Amniotic stem cell (primary cell): ENCODE data around the gene THSD7A.

Source experiments
- DNase-seq: peaks from one replicate; lab custom pipeline; 2025; lab: John Stamatoyannopoulos, UW

The THSD7A gene

GRCh38 chr7:11412036-11412435 lies 420.0 kb downstream of the THSD7A start:
- no peak for DNase-seq

DNA sequence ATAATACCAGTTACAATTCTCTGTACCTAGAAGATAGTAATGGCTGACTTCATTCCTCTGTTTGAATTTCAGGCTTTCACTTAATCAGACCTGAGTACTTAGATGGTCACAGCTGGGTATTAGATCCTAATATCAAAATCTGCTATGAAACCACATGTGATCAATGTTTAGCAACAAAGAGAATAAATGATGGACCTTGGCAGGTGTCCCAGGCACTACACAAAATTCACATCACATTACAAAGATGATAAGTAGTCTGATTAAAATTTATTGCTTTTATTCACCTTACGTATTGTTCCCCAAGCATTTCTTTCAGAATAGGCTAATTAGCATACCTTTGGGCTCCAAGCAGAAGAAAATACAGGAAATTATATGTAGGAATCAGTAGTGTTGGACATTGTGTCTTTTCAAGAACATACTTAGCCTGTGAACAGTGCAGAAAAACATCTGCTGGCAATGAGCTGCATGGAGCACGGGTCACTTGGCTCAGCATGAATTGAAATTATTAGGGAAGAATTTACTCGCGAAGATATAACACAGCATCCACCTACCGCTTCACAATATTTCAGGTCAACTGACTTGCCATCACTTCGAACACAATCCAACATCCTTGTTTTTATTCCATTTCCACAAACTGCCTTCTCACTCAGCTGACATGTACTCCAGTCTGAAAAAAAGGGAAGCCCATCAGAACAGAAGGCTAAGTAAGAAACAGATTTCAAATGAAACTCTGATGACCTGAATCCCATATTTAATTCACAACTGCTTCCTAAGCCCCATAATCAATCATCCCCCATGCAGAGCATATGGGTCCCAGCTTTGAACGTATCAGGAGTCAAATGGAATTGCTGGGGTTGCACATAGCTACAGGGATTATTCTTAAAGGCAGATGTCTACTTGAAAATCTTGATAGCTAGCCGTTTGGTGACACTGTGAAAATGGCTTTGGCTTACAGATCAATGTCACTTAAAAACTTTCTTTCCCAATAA lies 421.0 kb downstream of the THSD7A start:
- no peak for DNase-seq

DNA sequence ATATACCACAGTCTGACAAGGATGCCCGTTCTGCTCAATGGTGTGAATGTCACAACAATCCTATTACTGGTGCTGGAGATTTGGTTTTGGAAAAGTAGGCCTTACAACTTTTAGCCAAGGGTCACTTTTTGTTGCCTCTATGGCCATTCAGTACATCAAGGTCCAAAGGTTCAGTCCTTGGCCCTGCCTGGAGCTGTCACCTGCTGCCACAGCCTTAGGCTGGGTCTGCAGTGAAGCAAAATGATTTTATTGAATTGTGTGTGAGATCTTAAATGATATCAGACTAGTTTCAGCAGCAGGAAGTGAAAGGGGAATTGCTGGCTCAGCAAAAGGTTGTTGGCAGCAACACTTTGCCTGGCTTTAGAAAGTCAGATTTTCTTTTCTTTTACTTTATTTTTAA lies 427.6 kb downstream of the THSD7A start:
- no peak for DNase-seq

DNA sequence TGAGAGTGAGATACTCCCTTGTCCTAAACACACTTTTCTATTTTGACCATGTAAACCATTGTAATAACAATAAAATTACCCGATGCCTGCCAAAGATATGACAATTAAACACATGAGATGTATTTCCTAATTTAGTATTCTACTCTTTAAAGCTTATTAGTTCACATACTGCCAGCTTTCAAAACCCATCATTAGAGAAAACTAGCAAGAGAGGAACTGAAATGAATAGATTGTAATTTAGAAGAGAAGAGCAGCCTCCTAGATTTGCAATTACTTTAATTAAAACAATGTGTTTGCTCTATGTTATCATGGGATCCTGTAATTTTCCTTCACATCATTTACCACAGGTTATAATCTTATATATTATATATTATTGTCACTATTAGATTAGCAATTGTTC lies 428.2 kb downstream of the THSD7A start:
- DNase-seq: no peak

- DNase-seq: no peak
Observed at GRCh38 chr7:11394438-11394837, 437.6 kb downstream of the THSD7A start.

DNA sequence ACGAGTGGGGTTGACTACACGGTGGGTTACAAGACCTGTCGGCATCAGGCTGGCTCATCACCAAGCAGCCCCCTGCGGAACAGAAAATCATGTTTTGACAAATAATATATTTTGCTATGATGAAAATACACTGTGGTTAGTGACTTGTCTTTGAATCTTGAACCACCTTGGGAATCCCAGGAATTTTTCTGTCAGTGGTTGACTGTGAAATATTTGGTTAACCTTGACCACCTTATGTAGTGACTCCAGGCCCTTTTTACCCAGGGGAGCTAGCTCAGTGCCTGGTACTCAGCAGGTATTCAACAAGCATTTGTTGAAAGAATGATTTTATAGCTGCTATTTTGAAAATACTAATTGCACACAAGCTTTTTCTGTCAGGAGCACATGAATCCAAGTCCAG lies 452.4 kb downstream of the THSD7A start:
- no peak for DNase-seq

- DNase-seq: no peak
Observed at GRCh38 chr7:11376529-11376928, 455.5 kb downstream of the THSD7A start.

DNA sequence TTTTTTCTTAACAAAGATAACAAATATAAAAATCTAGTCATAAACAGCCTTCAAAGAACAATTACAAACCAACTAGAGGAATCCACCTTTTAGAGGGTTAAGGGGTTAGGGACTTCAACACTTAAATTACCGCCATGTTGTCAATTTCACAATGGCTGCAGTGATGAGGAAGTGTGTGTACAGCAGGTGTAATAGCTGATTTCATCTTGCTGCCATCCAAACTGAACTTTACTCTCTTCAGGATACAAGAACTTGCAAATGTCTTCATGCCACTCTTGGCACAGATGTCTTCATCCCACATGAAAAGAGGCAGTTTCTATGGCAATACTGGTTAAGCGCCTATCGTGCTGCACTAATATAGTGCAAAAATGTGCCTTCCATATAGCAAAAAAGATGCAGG lies 457.4 kb downstream of the THSD7A start:
- no peak for DNase-seq

DNA sequence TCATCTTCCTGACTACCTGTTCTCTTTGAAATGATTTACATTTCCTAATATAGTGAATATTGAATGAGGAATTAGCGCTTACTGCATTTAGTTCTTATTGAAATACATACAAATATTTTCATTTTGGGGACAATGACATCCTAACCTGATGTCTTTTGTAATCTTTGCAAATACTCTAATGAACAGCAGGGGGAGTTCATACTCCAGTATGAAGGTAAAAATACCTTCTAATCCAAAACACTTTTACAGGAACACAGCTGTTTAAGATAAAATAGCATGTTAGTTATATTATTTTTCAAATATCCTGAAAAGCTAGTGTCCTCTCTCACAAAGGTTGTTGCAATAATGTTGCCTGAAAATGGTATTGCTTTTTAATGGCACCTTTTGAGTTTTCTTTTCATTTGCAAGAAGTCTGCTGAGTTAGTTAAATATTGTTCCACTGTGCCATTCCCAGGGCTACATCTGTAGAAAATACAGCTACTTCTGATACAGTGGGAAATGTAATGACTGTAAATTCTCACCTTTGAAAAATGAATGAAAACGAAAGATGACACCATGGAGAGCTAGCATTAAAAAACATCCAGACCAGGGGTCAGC lies 458.4 kb downstream of the THSD7A start:
- no peak for DNase-seq

DNA sequence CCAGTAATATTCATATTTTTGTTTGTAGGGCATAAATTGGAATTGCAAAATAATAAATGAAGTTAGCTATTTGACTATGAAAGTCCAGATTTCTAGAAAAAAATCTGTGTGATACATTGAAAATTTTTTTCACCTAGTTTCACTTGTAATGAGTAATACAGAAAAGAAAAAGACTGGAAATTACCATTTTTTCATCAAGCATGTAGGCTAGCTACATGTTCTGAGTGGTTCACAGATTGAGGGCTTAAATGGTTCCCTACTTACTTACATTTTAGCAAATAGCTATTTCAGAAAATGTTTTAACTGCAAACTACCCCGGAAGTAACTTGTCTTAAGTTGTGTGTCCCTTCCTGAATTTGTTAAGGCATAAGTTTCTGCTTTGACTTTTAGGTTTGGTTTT lies 462.3 kb downstream of the THSD7A start:
- DNase-seq: no peak

DNA sequence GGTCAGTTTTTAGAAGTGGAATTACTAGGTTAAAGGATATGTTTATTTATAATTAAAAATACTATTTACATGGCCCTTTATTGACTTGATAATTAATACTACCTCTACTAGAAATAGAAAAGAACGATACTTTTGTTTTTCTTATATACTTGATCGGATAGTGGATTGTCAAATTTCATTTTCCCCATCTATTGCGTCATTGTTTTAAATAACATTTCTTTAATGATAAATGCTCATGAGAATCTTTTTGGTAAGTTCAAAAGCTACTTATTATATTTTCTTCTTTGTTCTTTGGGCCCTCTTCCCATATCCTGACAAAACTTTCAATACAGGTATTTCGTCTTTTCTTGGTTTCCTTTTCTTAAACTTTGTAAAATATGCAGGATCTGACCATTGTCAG lies 465.9 kb downstream of the THSD7A start:
- no peak for DNase-seq

DNA sequence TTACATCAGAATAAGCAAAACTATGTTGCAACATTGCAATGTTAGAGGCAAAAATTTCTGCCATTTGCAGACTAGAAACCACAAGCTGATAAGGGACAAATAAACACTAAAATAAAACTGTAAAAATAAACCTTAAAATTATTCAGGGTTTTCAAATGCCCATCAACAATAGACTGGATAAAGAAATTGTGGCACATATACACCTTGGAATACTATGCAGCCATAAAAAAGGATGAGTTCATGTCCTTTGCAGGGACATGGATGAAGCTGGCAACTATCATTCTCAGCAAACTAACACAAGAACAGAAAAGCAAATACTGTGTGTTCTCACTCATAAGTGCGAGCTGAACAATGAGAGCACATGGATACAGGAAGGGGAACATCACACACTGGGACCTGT lies 473.4 kb downstream of the THSD7A start:
- no peak for DNase-seq

GRCh38 chr7:11355399-11356005 lies 476.5 kb downstream of the THSD7A start:
- no peak for DNase-seq

DNA sequence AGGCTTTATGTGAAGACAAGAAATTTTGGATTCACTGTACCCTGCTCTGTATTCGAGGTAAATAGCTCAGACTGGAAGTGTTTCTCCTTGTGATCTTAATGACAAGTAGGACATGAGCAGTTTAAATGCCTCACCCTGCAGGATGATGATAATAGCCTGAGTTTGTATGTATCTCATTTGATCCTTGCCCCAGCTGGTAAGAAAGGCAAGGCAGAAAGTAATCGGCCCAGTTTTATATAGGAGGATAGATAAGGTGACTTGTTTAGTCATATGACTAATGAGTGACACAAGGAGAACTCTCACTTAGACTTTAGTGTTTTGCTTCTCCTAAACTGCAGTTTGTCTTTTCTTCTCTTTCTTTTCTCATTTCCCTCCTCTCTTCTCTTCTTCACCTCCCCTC lies 485.7 kb downstream of the THSD7A start:
- no peak for DNase-seq

DNA sequence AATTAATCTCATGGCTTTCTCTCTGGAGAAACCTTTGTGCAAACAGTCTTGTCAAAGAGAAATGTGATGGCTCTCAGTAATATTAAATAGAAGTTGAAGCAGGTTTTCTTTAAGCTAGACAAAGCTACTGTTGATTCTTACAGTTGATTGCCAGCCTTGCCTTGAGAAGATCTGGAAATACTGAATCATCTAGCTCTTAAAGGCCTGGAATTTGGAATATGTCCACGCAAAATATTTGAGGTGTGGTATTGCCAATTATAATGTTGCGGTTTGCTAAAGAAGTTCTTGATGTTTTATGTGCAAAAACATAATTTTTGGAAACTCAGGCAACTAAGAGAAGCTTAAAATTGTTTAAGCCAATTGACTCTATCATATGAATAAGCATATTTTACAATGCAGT lies 486.4 kb downstream of the THSD7A start:
- no peak for DNase-seq

DNA sequence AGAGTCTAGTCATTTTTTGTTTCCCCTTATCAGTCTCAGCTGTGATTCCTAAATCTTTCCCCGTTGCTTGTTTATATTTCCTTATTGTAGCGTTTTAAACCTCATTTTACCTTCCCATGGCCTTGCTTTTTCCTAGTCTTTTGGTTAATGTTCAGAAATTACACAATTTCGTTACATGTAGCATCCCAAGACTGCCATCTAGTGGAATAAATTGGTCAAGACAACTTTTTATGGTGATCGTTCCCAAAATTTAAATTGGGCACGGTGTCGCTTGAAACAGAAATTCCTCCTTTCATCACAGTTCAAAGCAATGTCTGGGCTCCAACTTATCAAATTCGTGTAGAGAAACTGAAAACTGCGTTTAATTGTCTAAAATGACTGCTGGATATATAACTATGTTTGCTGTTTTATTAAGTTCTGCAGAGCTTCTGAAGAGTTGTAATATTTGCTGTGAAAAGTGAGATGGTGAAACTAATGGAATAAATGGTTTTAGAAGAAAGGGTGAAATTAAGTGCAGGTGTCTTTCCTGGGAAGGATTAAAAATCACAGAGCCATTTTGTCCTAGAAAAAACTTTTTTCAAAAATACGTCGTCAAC lies 488.1 kb downstream of the THSD7A start:
- peak; percentile 7 for DNase-seq

DNA sequence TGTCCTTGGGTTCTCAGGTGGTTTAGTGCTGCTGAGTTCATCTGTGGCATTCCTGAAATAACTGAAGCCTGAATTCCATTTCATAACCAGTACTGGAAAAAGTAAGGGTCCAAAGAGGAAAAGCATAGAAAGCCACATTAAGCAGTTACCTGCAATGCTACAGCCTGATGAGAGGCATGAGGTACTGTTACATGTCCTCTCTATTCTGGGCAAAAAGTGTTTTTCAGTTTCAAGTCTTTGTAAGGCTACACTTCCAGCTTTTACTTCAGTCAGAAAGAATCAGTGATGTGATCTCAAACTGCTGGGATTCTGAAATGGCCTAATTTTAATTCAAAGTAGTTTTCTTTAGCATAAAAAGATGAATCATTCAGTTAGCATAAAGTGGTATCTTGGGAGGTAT lies 488.9 kb downstream of the THSD7A start:
- no peak for DNase-seq

DNA sequence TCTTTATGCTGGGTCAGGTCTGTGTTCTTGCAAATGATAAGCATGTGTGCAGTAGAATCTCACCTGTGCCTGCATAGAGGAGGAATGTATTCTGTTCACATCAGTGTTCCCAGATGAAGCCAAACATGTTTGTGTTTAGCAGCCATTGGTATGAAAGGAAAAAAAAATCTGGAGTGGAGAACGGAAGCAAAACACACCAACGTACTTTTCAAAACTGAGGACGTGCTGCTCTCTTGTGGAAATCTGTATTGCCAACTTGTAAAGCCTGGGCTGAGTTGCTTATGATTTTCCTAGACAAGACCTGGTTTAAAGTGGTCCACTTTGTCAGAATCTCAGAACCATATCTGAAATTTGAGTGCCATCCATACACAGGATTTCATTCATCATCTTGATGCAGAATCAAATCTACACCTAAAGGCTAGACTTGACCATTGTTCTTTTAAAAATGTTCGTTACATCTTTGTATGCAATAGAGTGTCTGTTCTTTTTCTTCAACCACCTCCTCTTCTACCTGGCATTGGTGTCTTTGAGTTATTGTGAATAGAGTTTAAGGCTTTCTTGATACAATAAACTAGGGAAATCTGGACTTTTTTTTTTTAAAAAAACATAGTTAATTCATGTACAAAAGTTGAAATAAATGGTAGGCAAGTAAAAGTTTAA lies 490.6 kb downstream of the THSD7A start:
- DNase-seq: no peak

GRCh38 chr7:11336432-11336831 lies 495.6 kb downstream of the THSD7A start:
- no peak for DNase-seq

DNA sequence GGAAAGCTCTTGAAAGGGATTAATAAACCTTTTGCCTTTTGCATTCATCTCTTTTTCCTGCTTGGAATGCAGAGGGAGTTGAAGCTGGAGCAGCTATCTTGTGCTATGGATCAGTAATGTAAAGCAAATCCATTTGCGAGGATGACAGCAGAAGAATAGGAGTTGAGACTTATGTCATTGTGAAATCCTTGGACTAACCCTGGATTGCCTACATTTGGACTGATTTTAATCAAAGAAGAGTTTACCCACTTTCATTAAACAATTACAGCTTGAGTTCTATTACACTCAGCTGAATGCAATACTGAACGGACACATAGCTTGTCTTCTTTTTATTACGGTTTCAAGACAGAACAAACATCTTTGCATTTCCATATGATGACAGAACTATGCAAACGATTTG lies 496.1 kb downstream of the THSD7A start:
- DNase-seq: no peak

DNA sequence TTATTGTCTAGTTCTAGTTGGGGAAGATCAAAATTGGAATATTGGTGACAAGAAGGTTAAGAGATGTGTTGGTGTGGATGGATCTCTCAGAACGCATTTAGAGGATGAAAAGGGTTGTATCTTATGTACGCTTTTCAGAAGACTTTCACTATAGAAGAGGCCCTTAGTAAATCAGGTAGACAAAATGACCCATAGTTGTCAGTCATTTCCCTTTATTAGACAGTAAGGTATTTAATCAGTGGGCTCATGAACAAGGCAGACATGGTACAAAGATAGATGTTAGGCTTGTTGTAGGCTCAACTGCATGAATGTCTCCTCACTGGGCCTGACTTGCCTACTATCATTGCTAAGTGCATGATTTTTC lies 499.2 kb downstream of the THSD7A start:
- no peak for DNase-seq

GRCh38 chr7:11332186-11332864 lies 499.7 kb downstream of the THSD7A start:
- no peak for DNase-seq
